H54 (cell line): Measurements from ENCODE around the gene RGS8.
"Not testable (repeated sequence)": the region's sequence is repeated elsewhere in the genome, so short reads cannot be mapped to it uniquely, and the experiment has no call there.

Source experiments
- DNase-seq: peaks from one replicate; pipeline ENCODE4 v3.0.0; 2011; ENCODE audit warnings: low spot score, mixed read lengths; ENCODE audit not compliant: insufficient read length
- FAIRE-seq: peaks from 3 replicates; lab custom pipeline; 2011; peaks lifted over from hg19 to GRCh38; lab: Jason Lieb, UNC
- POLR2A ChIP-seq: IDR thresholded peaks from 2 replicates; pipeline ENCODE4 v1.6.1; 2011; ENCODE audit warnings: low read depth, mild to moderate bottlenecking, low read length

RGS8 gene

DNA sequence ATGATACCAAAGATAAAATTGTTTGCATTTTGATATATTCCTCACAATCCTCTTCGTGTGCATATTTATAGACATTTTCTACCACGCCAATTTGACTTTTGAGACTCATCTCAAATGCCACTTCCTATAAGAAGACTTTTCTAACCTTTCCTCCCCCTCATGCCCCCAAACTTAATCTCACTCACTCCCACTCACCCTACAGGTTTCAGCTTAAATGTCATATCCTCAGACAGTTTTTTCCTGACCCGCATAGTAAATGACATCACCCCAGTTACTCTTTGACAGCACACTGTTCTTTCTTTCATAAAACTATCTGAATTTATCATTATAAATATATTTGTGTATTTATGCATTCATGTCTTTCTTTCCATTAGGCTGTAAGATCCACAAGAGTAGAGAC lies 29.6 kb upstream of the RGS8 start:
- FAIRE-seq (no peak), DNase-seq (no peak)
- TF ChIP-seq POLR2A, result no peak

- FAIRE-seq, result no peak
- no peak for TF ChIP-seq POLR2A
- DNase-seq, result no peak
Measured at GRCh38 chr1:182713492-182713891, 29.1 kb upstream of the RGS8 start.

GRCh38 chr1:182709855-182710254 lies 25.5 kb upstream of the RGS8 start:
- no peak for FAIRE-seq
- TF ChIP-seq POLR2A, result no peak
- DNase-seq, result no peak

GRCh38 chr1:182709225-182709764 lies 24.9 kb upstream of the RGS8 start:
- DNase-seq, result no peak
- TF ChIP-seq POLR2A, result no peak
- no peak for FAIRE-seq

GRCh38 chr1:182707122-182707521 lies 22.7 kb upstream of the RGS8 start:
- TF ChIP-seq POLR2A, result no peak
- FAIRE-seq, result no peak
- no peak for DNase-seq

DNA sequence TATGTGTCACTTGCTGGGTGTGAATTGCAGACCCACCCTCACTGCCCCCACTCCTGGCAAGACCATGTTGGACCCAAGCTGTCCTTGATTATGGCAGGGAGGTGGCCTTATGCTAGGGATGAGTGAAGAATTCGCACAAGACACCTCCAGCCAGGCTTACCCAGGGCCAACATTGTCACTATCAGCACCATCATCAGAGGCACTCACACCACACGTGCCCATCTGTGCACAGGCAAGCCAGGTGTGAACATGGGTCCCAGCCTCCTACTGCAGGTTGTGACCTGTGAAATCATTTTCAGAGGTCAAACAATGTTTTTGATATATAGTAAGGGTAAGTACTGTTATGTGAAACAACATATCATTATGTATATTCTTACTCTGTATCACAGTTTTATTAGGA lies 20.3 kb upstream of the RGS8 start:
- FAIRE-seq (no peak), DNase-seq (no peak)
- TF ChIP-seq POLR2A, result no peak

- DNase-seq (no peak), FAIRE-seq (no peak)
- TF ChIP-seq POLR2A, result no peak
Measured at GRCh38 chr1:182703539-182703938, 19.2 kb upstream of the RGS8 start.

DNA sequence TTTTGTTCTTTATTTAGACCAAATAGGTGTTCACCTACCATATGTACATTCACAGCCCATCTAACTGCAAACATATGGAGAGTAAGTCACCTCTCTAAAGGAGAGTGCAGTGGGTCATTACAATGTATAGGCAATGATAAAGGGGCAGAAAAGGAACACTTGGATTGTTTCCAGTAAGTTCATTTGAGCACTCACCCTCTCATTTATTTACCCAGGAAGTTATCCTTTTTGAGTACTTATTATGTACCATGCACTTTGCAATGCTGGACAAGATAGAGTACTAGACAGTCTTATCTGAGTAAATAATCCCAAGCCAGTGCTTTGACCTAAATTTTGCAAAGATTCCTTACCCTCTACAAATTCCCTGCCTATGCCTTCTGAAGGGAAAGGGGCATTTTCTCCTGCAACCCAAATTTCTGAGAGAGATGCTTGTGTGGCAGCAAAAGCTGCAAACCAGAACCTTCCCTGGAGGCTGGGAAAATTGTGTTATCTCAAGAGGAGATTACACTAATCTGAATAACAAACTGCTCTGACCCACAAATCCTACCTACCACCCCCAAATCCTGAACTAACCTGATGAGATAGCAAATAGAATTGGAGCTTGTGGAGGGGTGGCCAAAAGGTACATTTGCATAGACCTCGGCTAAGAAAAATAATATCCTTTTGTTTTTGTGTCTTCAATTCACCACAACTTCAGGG lies 18.6 kb upstream of the RGS8 start:
- TF ChIP-seq POLR2A, result no peak
- FAIRE-seq (no peak), DNase-seq (no peak)

- DNase-seq (no peak), FAIRE-seq (no peak)
- TF ChIP-seq POLR2A, result no peak
Measured at GRCh38 chr1:182700351-182700709, 15.9 kb upstream of the RGS8 start.

GRCh38 chr1:182699393-182700350 lies 15.3 kb upstream of the RGS8 start:
- DNase-seq, result no peak
- no peak for TF ChIP-seq POLR2A
- FAIRE-seq, result no peak

DNA sequence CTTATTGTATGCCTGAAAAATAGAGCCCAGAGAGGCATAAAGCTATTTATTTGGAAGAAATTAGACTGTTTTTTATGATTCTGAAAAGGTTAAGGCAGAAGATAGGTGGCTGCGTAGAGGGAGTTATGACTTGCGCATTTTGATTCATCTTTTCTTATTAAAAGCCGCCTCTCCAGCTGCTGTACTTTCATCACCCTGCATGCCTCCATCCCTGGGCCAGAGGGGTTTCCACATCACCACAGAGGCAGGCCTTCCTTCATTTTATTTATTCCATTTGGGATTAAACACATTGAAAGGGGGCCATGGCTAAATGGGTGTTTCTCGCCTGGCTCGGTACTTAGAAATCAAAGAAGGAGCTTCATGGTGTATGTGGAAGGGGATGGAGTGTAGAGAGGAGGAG lies 14.6 kb upstream of the RGS8 start:
- DNase-seq (no peak), FAIRE-seq (no peak)
- TF ChIP-seq POLR2A, result no peak

DNA sequence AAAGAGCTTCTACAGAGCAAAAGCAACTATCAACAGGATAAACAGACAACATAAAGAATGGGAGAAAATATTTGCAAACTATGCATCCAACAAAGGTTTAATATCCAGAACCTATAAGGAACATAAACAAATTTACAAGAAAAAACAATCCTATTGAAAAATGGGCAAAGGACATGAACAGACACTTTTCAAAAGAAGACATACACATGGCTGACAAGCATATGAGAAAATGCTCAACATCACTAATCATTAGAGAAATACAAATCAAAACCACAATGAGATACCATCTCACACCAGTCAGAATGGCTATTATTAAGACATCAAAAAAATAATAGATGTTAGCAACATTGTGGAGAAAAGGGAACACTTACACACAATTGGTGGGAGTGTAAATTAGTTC lies 8.8 kb upstream of the RGS8 start:
- FAIRE-seq, DNase-seq: not testable (repeated sequence)

GRCh38 chr1:182690886-182691443 lies 6.6 kb upstream of the RGS8 start:
- TF ChIP-seq POLR2A, result no peak
- no peak for FAIRE-seq
- no peak for DNase-seq
